SK-N-SH (cell line): Measurements from ENCODE around the gene BCL2L13. TPM values are rescaled to one million over a fixed set of nuclear protein-coding genes. Genes with fewer than 3 reads are reported as not detected.

Experiments
- CTCF ChIA-PET: fragments of 300-600, 350-600 bp; formaldehyde crosslinking; extraction: SDS; loops from one replicate; lab custom pipeline; 2021; lab: Yijun Ruan, JAX
- POLR2A ChIA-PET: fragments of 350-600 bp; sonication (Branson Sonifier 250); formaldehyde crosslinking; extraction: SDS; loops from one replicate; lab custom pipeline; 2020; ENCODE audit warnings: antibody characterized with exemption, inconsistent platforms; lab: Yijun Ruan, JAX
- DNase-seq: peaks from one replicate; pipeline ENCODE4 v3.0.0; 2012
- H2AFZ ChIP-seq: fragments of 200-600 bp; sonication (generic); 2 replicates; pipeline ENCODE4 v1.8.1; 2016; ENCODE audit warnings: antibody characterized with exemption, mild to moderate bottlenecking, low read depth
- H3F3A ChIP-seq: fragments of 200-600 bp; sonication (generic); replicated peaks from 2 replicates; pipeline ENCODE3; 2016; ENCODE audit warnings: antibody characterized with exemption, mild to moderate bottlenecking; ENCODE audit not compliant: insufficient read depth
- H3K27ac ChIP-seq, 2 experiments: fragments of 200-500 bp in 1 of 2; fragments of 200-600 bp in 1 of 2; sonication (Bioruptor generic) in 1 of 2; sonication (generic), shearing (Covaris generic) in 1 of 2; 2 replicates each; pipeline versions ENCODE4 v1.5.1 to v1.6.1; 2014 to 2016; ENCODE audit warnings: low read depth in 2 of 2, inconsistent platforms in 1 of 2, low read length in 1 of 2, mild to moderate bottlenecking in 1 of 2, mixed read lengths in 1 of 2
- H3K27me3 ChIP-seq: fragments of 200-600 bp; sonication (generic), shearing (Covaris generic); 2 replicates; pipeline ENCODE4 v1.6.1; 2016; ENCODE audit warnings: mixed run types; ENCODE audit not compliant: insufficient read depth
- H3K36me3 ChIP-seq, 2 experiments: fragments of 200-500 bp in 1 of 2; fragments of 200-600 bp in 1 of 2; sonication (Bioruptor generic) in 1 of 2; sonication (generic) in 1 of 2; replicated peaks in 1 of 2; 2 replicates each; pipeline versions ENCODE3 to v1.5.1; 2014 to 2016; ENCODE audit warnings: low read length in 1 of 2, mild to moderate bottlenecking in 1 of 2; ENCODE audit not compliant: insufficient read depth in 2 of 2, control insufficient read depth in 1 of 2
- H3K4me1 ChIP-seq, 2 experiments: fragments of 200-500 bp in 1 of 2; fragments of 200-600 bp in 1 of 2; sonication (Bioruptor generic) in 1 of 2; sonication (generic), shearing (Covaris generic) in 1 of 2; 2 replicates each; pipeline versions ENCODE4 v1.5.1 to v1.6.1; 2014 to 2016; ENCODE audit warnings: low read depth in 1 of 2, low read length in 1 of 2, mixed run types in 1 of 2; ENCODE audit not compliant: insufficient read depth in 2 of 2, control insufficient read depth in 1 of 2
- H3K4me2 ChIP-seq: fragments of 200-600 bp; sonication (generic), shearing (Covaris generic); 2 replicates; pipeline ENCODE4 v1.6.1; 2017; ENCODE audit warnings: mixed run types
- H3K4me3 ChIP-seq, 2 experiments: fragments of 200-500 bp in 1 of 2; fragments of 200-600 bp in 1 of 2; sonication (Bioruptor generic) in 1 of 2; sonication (generic), shearing (Covaris generic) in 1 of 2; 2 replicates each; pipeline versions ENCODE4 v1.5.1 to v1.8.1; 2014 to 2016; ENCODE audit warnings: low read depth in 2 of 2, inconsistent platforms in 1 of 2, low read length in 1 of 2, mild to moderate bottlenecking in 1 of 2, mixed read lengths in 1 of 2, moderate library complexity in 1 of 2
- H3K79me2 ChIP-seq: fragments of 200-600 bp; sonication (generic); 2 replicates; pipeline ENCODE4 v1.8.1; 2017; ENCODE audit warnings: mild to moderate bottlenecking; ENCODE audit not compliant: insufficient read depth
- H3K9ac ChIP-seq: fragments of 200-600 bp; sonication (generic); 2 replicates; pipeline ENCODE4 v1.6.1; 2017; ENCODE audit warnings: mixed run types
- H3K9me2 ChIP-seq: fragments of 200-600 bp; sonication (generic); 2 replicates; pipeline ENCODE4 v1.6.1; 2017; ENCODE audit warnings: mixed run types
- H3K9me3 ChIP-seq: fragments of 200-600 bp; sonication (generic); 2 replicates; pipeline ENCODE4 v1.6.1; 2017; ENCODE audit warnings: mixed run types, mild to moderate bottlenecking, moderate library complexity
- H4K20me1 ChIP-seq: fragments of 200-600 bp; sonication (generic); 2 replicates; pipeline ENCODE4 v1.6.1; 2017; ENCODE audit warnings: mild to moderate bottlenecking, mixed run types; ENCODE audit not compliant: insufficient read depth
- CTCF ChIP-seq: fragments of 200-600 bp; sonication (generic); IDR thresholded peaks from 2 replicates; pipeline ENCODE4 v1.6.1; 2017; ENCODE audit warnings: antibody characterized with exemption, mild to moderate bottlenecking, moderate library complexity
- EP300 ChIP-seq, 2 experiments: IDR thresholded peaks; 2 replicates each; pipeline versions ENCODE4 v1.4.0 to v1.6.1; 2012; ENCODE audit warnings: borderline replicate concordance in 1 of 2, low read depth in 1 of 2, low read length in 1 of 2
- FOXM1 ChIP-seq: IDR thresholded peaks from 2 replicates; pipeline ENCODE4 v1.4.0; 2012; ENCODE audit warnings: low read depth, mild to moderate bottlenecking
- GABPA ChIP-seq: IDR thresholded peaks from 2 replicates; pipeline ENCODE4 v1.4.0; 2012; ENCODE audit warnings: low read depth, mild to moderate bottlenecking
- JUND ChIP-seq: IDR thresholded peaks from 2 replicates; pipeline ENCODE4 v1.4.0; 2012
- MEF2A ChIP-seq: IDR thresholded peaks from 2 replicates; pipeline ENCODE4 v1.4.0; 2012; ENCODE audit warnings: low read depth, borderline replicate concordance
- MXI1 ChIP-seq: IDR thresholded peaks from 2 replicates; pipeline ENCODE4 v1.6.1; 2012; ENCODE audit warnings: mild to moderate bottlenecking, low read depth, low read length, improper control_type of control experiment
- PBX3 ChIP-seq: IDR thresholded peaks from 2 replicates; pipeline ENCODE4; 2012
- POLR2AphosphoS5 ChIP-seq: IDR thresholded peaks from 2 replicates; pipeline ENCODE4 v1.6.1; 2012; ENCODE audit warnings: low read depth, low read length
- RAD21 ChIP-seq: IDR thresholded peaks from 2 replicates; pipeline ENCODE4 v1.6.1; 2012; ENCODE audit warnings: mild to moderate bottlenecking, low read length
- RCOR1 ChIP-seq: fragments of 150-350 bp; IDR thresholded peaks from 2 replicates; pipeline ENCODE4 v1.6.1; 2017; ENCODE audit warnings: antibody characterized with exemption, low read length
- RFX5 ChIP-seq: IDR thresholded peaks from 2 replicates; pipeline ENCODE4 v1.6.1; 2012; ENCODE audit warnings: mild to moderate bottlenecking, improper control_type of control experiment, low read length
- RXRA ChIP-seq: IDR thresholded peaks from 2 replicates; pipeline ENCODE4 v1.4.0; 2012; ENCODE audit warnings: low read depth, mild to moderate bottlenecking, borderline replicate concordance
- SIN3A ChIP-seq: IDR thresholded peaks from 2 replicates; pipeline ENCODE4 v1.6.1; 2012; ENCODE audit warnings: low read depth, mild to moderate bottlenecking, low read length, moderate library complexity, borderline replicate concordance
- SMC3 ChIP-seq: IDR thresholded peaks from 2 replicates; pipeline ENCODE4 v1.6.1; 2012; ENCODE audit warnings: low read depth, low read length, improper control_type of control experiment
- TEAD4 ChIP-seq: IDR thresholded peaks from 2 replicates; pipeline ENCODE4 v1.4.0; 2012; ENCODE audit warnings: mild to moderate bottlenecking, borderline replicate concordance; ENCODE audit not compliant: insufficient read depth
- USF2 ChIP-seq: fragments of 150-350 bp; IDR thresholded peaks from 2 replicates; pipeline ENCODE4 v1.6.1; 2017; ENCODE audit warnings: antibody characterized with exemption, low read length, low read depth, borderline replicate concordance
- WGBS: methylation state at CpG from one replicate; pipeline ENCODE4 v1.1.6; 2017; ENCODE audit warnings: low lambda C conversion rate; 5-methylcytosine and 5-hydroxymethylcytosine counted together
- polyA plus RNA-seq, 3 experiments: library from polyadenylated mRNA; depleted of rRNA; stranded (reverse); fragments of >200 nt; gene quantifications; 2 replicates each; pipeline ENCODE4 v1.2.3, GENCODE V29; 2012
- TF ChIP-seq, protein P1 (sequence below): fragments of 150-350 bp; IDR thresholded peaks from 2 replicates; pipeline ENCODE4 v1.6.1; 2016; ENCODE audit warnings: mild to moderate bottlenecking, low read depth, low read length
- TF ChIP-seq, protein P2 (sequence below): IDR thresholded peaks from 2 replicates; pipeline ENCODE4 v1.4.0; 2012; ENCODE audit warnings: low read depth, borderline replicate concordance

The BCL2L13 gene
- polyA plus RNA-seq, 1 of the 3 experiments (the other 2 are of a cell fraction): 37.1 TPM

DNA sequence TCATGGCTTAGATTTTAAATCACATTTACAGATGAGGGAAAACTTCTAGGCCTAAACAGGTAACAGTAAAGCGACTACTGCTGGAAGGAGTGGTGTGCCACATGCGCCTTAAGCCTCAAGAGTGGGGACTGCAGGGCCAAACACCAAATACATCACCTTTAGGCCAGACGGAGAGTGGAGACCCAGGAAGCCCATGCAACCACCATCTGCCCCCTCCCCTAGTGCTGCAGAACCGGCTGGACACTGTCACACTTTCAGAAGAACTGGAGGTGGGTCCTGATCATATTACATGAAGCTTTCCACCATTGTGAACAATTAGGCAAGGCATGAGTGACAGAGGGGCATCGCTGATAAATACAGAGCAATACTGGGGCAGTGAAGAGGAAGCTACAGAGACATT lies 46.4 kb upstream of the BCL2L13 start:
- Histone ChIP-seq H3K27ac (no peak overlapping the region), H3F3A (no peaks in the 10 kb centered on the region), H2AFZ (no peak overlapping the region), H3K4me3 (no peak overlapping the region), H3K36me3 (peaks cover 42 to 50% of the 10 kb centered on the region in 2 experiments), H3K27me3 (no peaks in the 10 kb centered on the region), H3K9me3 (no peaks in the 10 kb centered on the region), H3K9me2 (no peaks in the 10 kb centered on the region), H4K20me1 (no peaks in the 10 kb centered on the region), H3K4me1 (no peaks in the 10 kb centered on the region), H3K79me2 (no peaks in the 10 kb centered on the region), H3K4me2 (no peak overlapping the region), H3K9ac (no peak overlapping the region)
- 88% methylated on average over 5 of the region's 5 CpGs for WGBS
- DNase-seq: no peak
- POLR2A ChIA-PET: no interaction called here
- TF ChIP-seq EP300 (IDR thresholded peaks at IDR 0.05; ENCODE audit: borderline replicate concordance in 1 of 2, low read depth in 1 of 2, low read length in 1 of 2): no peak
- TF ChIP-seq GABPA: no peak
- TF ChIP-seq MEF2A: no peak
- TF ChIP-seq USF2: no peak
- no peak for TF ChIP-seq CTCF
- no peak for TF ChIP-seq RCOR1
- TF ChIP-seq, protein P1, sequence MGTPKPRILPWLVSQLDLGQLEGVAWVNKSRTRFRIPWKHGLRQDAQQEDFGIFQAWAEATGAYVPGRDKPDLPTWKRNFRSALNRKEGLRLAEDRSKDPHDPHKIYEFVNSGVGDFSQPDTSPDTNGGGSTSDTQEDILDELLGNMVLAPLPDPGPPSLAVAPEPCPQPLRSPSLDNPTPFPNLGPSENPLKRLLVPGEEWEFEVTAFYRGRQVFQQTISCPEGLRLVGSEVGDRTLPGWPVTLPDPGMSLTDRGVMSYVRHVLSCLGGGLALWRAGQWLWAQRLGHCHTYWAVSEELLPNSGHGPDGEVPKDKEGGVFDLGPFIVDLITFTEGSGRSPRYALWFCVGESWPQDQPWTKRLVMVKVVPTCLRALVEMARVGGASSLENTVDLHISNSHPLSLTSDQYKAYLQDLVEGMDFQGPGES: no peak
- TF ChIP-seq POLR2AphosphoS5: no peak
- TF ChIP-seq PBX3: no peak
- no peak for TF ChIP-seq RXRA
- TF ChIP-seq TEAD4: no peak
- TF ChIP-seq MXI1: no peak
- TF ChIP-seq, protein P2, sequence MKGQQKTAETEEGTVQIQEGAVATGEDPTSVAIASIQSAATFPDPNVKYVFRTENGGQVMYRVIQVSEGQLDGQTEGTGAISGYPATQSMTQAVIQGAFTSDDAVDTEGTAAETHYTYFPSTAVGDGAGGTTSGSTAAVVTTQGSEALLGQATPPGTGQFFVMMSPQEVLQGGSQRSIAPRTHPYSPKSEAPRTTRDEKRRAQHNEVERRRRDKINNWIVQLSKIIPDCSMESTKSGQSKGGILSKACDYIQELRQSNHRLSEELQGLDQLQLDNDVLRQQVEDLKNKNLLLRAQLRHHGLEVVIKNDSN: no peak
- TF ChIP-seq RFX5: no peak
- no peak for TF ChIP-seq SMC3
- TF ChIP-seq JUND: no peak
- no peak for TF ChIP-seq FOXM1
- no peak for TF ChIP-seq SIN3A
- TF ChIP-seq RAD21: no peak
- CTCF ChIA-PET: interaction anchor here (1.0 kb wide), 1 partner anchor 11 kb away, joined by 3 read pairs; no protein-coding TSS in a partner anchor
